Transverse colon (tissue), 4 donors: ENCODE results near the gene MAT1A. TPM values are rescaled to one million over a fixed set of nuclear protein-coding genes. Genes with fewer than 3 reads are reported as not detected.
"Not testable (repeated sequence)": the region's sequence is repeated elsewhere in the genome, so short reads cannot be mapped to it uniquely, and the experiment has no call there.

Experiments
- DNase-seq: peaks from one replicate; pipeline ENCODE4 v3.0.0-alpha.2; 2019
- H3K27ac ChIP-seq, 4 donors: fragments of 200-600 bp; sonication (generic); 2 replicates each; pipeline ENCODE4 v1.5.1; 2016 to 2018; ENCODE audit warnings: inconsistent platforms in 4 of 4
- H3K27me3 ChIP-seq: fragments of 200-600 bp; sonication (generic); 2 replicates; pipeline ENCODE4 v1.5.1; 2017; ENCODE audit warnings: inconsistent platforms
- H3K36me3 ChIP-seq, 4 donors: fragments of 200-600 bp; sonication (generic); 2 replicates each; pipeline ENCODE4 v1.5.1; 2017 to 2019; ENCODE audit warnings: inconsistent platforms in 4 of 4
- H3K4me1 ChIP-seq, 4 donors: fragments of 200-600 bp; sonication (generic); 2 replicates each; pipeline ENCODE4 v1.5.1; 2017 to 2020; ENCODE audit warnings: inconsistent platforms in 4 of 4
- H3K4me3 ChIP-seq, 4 donors: fragments of 200-600 bp; sonication (generic); 1 replicate in 1 of 4; 2 replicates in 3 of 4; pipeline versions ENCODE4 v1.5.1 to v1.6.1; 2017 to 2019; ENCODE audit warnings: inconsistent platforms in 4 of 4
- H3K9me3 ChIP-seq, 2 donors: fragments of 200-600 bp; sonication (generic); 2 replicates each; pipeline ENCODE4 v1.5.1; 2017 to 2019; ENCODE audit warnings: inconsistent platforms in 2 of 2
- EP300 ChIP-seq: sonication (generic); formaldehyde crosslinking; IDR thresholded peaks from one replicate; pipeline ENCODE4 v1.6.1; 2017; ENCODE audit warnings: antibody characterized with exemption, low read depth
- POLR2A ChIP-seq: fragments of 450-650 bp; IDR thresholded peaks from one replicate; pipeline ENCODE4 v1.6.1; 2016; ENCODE audit warnings: antibody characterized with exemption, mild to moderate bottlenecking, moderate library complexity
- POLR2AphosphoS5 ChIP-seq, 3 donors: sonication (generic); formaldehyde crosslinking; IDR thresholded peaks; one replicate each; pipeline ENCODE4 v1.6.1; 2016; ENCODE audit warnings: antibody characterized with exemption in 3 of 3
- WGBS, 2 donors: methylation state at CpG; one replicate each; pipeline ENCODE4 v1.1.5; 2018; ENCODE audit warnings: low coverage in 1 of 2; 5-methylcytosine and 5-hydroxymethylcytosine counted together
- in situ Hi-C, 4 donors: fragments of 200-750 bp; cut with MboI; loops; one replicate each; pipeline versions ENCODE4 v1.15.0 to v1.15.1; 2017; ENCODE audit warnings: low sequenced_read_pairs in 3 of 4, low pct_ligation_motif_present in 1 of 4, low pct_unique_long_range_greater_than_20kb in 1 of 4
- intact Hi-C: fragments of 100-400 bp; cut with DNase I; formaldehyde crosslinking; loops from one replicate; pipeline ENCODE4 v1.15.1; 2023; ENCODE audit warnings: low total_unique reads
- total RNA-seq, 4 donors: library from RNA; depleted of rRNA; stranded (reverse); fragments of >200 nt; gene quantifications; one replicate each; pipeline ENCODE4 v1.1.0, GENCODE V29; 2016
- TF ChIP-seq, protein P1 (sequence below), 5 experiments: fragments of 200-600 bp in 3 of 5; fragments of 450-650 bp in 2 of 5; sonication (generic) in 3 of 5; IDR thresholded peaks; 1 replicate in 2 of 5; 2 replicates in 3 of 5; pipeline ENCODE4 v1.5.1; 2016 to 2017; ENCODE audit warnings: antibody characterized with exemption in 5 of 5, inconsistent platforms in 3 of 5, mild to moderate bottlenecking in 2 of 5, moderate library complexity in 1 of 5

MAT1A gene
- total RNA-seq, 4 donors from 2014 or later = 0.14 to 1.5 TPM; not detected in 2

DNA sequence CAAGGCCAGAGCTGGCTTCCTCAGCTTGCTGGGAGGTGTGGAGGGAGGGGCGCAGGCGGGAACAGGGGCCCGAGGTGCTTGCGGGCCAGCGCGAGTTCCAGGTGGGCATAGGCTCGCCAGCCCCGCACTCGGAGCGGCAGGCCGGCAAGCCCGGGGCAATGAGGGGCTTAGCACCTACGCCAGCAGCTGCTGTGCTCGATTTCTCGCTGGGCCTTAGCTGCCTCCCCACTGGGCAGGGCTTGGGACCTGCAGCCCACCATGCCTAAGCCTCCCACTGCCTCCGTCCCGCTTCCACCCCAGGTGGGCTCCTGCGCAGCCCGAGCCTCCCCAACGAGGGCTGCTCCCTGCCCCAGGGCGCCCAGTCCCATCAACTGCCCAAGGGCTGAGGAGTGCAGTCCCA is 25.9 kb upstream of the MAT1A start:
- Histone ChIP-seq H3K36me3 (no peaks in the 10 kb centered on the region), H3K9me3 (no peaks in the 10 kb centered on the region), H3K27ac (no peak overlapping the region), H3K4me3 (no peak overlapping the region), H3K27me3 (no peaks in the 10 kb centered on the region), H3K4me1 (no peaks in the 10 kb centered on the region)
- in situ Hi-C loops = no loop called here
- WGBS, 2 donors = 93% methylated on average over 18 of the region's 21 CpGs; no CpG with 5 or more reads in 1 of the 2 donors
- no peak for DNase-seq
- TF ChIP-seq, protein P1, sequence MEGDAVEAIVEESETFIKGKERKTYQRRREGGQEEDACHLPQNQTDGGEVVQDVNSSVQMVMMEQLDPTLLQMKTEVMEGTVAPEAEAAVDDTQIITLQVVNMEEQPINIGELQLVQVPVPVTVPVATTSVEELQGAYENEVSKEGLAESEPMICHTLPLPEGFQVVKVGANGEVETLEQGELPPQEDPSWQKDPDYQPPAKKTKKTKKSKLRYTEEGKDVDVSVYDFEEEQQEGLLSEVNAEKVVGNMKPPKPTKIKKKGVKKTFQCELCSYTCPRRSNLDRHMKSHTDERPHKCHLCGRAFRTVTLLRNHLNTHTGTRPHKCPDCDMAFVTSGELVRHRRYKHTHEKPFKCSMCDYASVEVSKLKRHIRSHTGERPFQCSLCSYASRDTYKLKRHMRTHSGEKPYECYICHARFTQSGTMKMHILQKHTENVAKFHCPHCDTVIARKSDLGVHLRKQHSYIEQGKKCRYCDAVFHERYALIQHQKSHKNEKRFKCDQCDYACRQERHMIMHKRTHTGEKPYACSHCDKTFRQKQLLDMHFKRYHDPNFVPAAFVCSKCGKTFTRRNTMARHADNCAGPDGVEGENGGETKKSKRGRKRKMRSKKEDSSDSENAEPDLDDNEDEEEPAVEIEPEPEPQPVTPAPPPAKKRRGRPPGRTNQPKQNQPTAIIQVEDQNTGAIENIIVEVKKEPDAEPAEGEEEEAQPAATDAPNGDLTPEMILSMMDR (IDR thresholded peaks at IDR 0.05) = no peak
- no peak for TF ChIP-seq POLR2A
- no peak for TF ChIP-seq EP300
- TF ChIP-seq POLR2AphosphoS5 (IDR thresholded peaks at IDR 0.05) = no peak
- intact Hi-C loops = no loop called here

DNA sequence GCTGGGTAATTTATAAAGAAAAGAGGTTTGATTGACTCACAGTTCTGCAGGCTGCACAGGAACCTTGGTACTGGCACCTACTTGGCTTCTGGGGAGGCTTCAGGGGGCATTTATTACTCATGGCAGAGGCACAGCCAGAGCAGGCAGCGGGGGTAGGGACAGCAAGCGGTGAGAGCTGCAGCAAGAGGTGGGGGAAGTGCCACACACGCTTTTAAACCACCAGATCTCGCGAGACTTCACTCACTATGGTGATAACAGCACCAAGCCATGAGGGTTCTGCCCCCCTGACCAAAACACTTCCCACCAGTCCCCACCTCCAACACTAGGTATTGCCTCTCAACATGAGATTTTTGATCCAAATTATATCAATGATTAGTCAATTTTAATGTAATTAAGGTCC is 24.1 kb upstream of the MAT1A start:
- H3K9me3 ChIP-seq = no peaks in the 10 kb centered on the region
- H3K4me3 ChIP-seq = no peak overlapping the region
- intact Hi-C loops = no loop called here
- TF ChIP-seq POLR2AphosphoS5 (IDR thresholded peaks at IDR 0.05) (no peak), EP300 (no peak), POLR2A (no peak)
- TF ChIP-seq, protein P1 (IDR thresholded peaks at IDR 0.05) = no peak
- no peak overlapping the region for H3K27ac ChIP-seq
- H3K27me3 ChIP-seq = no peaks in the 10 kb centered on the region
- WGBS, 2 donors = 78% methylated on average over 5 of the region's 5 CpGs; no CpG with 5 or more reads in 1 of the 2 donors
- in situ Hi-C loops = no loop called here
- no peaks in the 10 kb centered on the region for H3K36me3 ChIP-seq
- no peaks in the 10 kb centered on the region for H3K4me1 ChIP-seq
- DNase-seq = no peak

DNA sequence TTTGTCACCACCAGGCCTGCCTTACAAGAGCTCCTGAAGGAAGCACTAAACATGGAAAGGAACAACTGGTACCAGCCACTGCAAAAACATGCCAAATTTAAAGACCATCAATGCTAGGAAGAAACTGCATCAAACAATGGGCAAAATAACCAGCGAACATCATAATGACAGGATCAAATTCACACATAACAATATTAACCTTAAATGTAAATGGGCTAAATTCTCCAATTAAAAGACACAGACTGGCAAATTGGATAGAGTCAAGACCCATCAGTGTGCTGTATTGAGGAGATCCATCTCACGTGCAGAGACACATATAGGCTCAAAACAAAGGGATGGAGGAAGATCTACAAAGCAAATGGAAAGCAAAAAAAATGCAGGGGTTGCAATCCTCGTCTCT is 16.5 kb upstream of the MAT1A start:
- H3K36me3 ChIP-seq, intact Hi-C loops, H3K4me1 ChIP-seq, H3K27ac ChIP-seq, in situ Hi-C loops, H3K4me3 ChIP-seq, DNase-seq, H3K9me3 ChIP-seq, H3K27me3 ChIP-seq: not testable (repeated sequence)
- WGBS, 2 donors = 76 to 88% methylated on average over 3 of the region's 3 CpGs

DNA sequence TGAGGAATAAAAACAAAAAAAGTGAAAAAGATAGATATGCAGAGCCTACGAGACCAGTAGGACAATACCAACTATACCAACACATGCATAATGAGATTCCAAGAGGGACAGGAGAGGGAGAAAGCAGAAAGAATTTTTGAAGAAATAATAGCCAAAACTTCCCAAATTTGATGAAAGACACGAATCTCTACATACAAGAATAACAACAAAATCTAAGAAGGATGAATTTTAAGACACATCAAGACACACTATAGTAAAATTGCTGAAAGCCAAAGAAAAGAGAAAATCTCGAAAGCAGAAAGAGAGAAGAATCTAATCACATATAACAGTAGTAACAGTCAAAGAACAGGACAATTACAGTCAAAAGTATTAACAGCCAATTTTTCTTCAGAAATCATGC is 7.5 kb upstream of the MAT1A start:
- TF ChIP-seq, protein P1 (IDR thresholded peaks at IDR 0.05) = no peak
- TF ChIP-seq POLR2AphosphoS5 (IDR thresholded peaks at IDR 0.05) (no peak), EP300 (no peak), POLR2A (no peak)
- 81 to 88% methylated on average over 3 of the region's 3 CpGs for WGBS, 2 donors
- DNase-seq = no peak

DNA sequence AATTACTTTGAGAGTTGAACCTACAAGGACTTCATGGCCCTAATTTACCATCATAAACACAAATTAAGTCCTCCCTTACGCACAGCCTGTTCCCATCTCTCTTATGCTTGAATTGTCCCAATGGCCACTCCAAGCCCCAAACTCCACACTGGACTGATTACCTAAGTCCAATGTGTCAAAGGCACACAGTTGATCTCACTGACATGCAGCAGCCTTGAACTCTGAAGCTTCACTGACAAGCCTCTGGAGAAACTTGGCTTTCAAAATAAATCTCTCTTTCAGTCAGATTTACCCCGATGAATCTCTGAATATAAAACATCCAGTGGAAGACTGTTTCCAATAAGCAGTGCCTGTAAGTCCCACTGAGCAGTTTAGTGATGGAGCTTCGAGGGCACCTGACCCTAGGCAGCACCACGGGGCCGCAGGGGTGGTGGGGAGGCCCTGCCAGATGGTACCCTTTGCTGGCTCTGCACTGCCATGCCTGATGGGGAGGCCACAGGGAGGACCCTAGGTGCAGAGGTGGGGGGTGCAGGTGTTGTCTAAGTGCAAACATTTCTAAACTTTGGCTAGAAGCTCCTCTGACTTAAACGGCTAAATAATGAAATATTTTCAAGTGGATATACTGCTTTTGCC is 3.3 kb upstream of the MAT1A start:
- intact Hi-C loops = no loop called here
- in situ Hi-C loops = no loop called here
- DNase-seq = no peak
- Histone ChIP-seq H3K36me3 (no peaks in the 10 kb centered on the region), H3K4me1 (peaks cover 0 to 10% (median 6%) of the 10 kb centered on the region in 4 donors), H3K4me3 (no peak overlapping the region), H3K27ac (no peak overlapping the region), H3K27me3 (no peaks in the 10 kb centered on the region), H3K9me3 (no peaks in the 10 kb centered on the region)
- TF ChIP-seq, protein P1 (IDR thresholded peaks at IDR 0.05) = no peak
- TF ChIP-seq EP300 (no peak), POLR2A (no peak), POLR2AphosphoS5 (IDR thresholded peaks at IDR 0.05) (no peak)
- WGBS, 2 donors = 82 to 89% methylated on average over 2 to 6 of the region's 6 CpGs

More for the DNA sequence above, 7.5 kb upstream of the MAT1A start:
- Histone ChIP-seq H3K27ac (no peak overlapping the region), H3K9me3 (peaks cover 4 to 9% of the 10 kb centered on the region in 2 donors), H3K27me3 (no peaks in the 10 kb centered on the region), H3K4me3 (no peak overlapping the region), H3K36me3 (no peaks in the 10 kb centered on the region), H3K4me1 (no peaks in the 10 kb centered on the region)
- intact Hi-C loops = no loop called here
- in situ Hi-C loops = no loop called here
